IPS DF 4.7 (cell line): ENCODE data around the gene FCMR.

Experiments
- DNase-seq: peaks from one replicate; pipeline ENCODE4 v3.0.0-alpha.2; 2013; ENCODE audit warnings: low spot score; ENCODE audit errors: extremely low read depth

The FCMR gene

GRCh38 chr1:206901944-206902343 lies 19.8 kb downstream of the FCMR start:
- DNase-seq = no peak

GRCh38 chr1:206900149-206900548 lies 21.6 kb downstream of the FCMR start:
- no peak for DNase-seq

GRCh38 chr1:206899717-206900116 lies 22.0 kb downstream of the FCMR start:
- DNase-seq = no peak

- no peak for DNase-seq
Observed at GRCh38 chr1:206898915-206899431, 22.8 kb downstream of the FCMR start.

- DNase-seq = no peak
Observed at GRCh38 chr1:206898089-206898914, 23.4 kb downstream of the FCMR start.

GRCh38 chr1:206897175-206897574 lies 24.6 kb downstream of the FCMR start, which contains the start of gene IL24:
TSS of gene IL24 (plus strand) at chr1:206897443. CDS start at chr1:206897833, 390 bp downstream.
- DNase-seq = no peak

GRCh38 chr1:206896261-206896660 lies 25.5 kb downstream of the FCMR start:
- DNase-seq = no peak

- DNase-seq = no peak
Observed at GRCh38 chr1:206895837-206896242, 25.9 kb downstream of the FCMR start.

GRCh38 chr1:206895325-206895724 lies 26.4 kb downstream of the FCMR start:
- no peak for DNase-seq

GRCh38 chr1:206893380-206893779 lies 28.4 kb downstream of the FCMR start:
- no peak for DNase-seq

- no peak for DNase-seq
Observed at GRCh38 chr1:206892351-206892984, 29.3 kb downstream of the FCMR start.

GRCh38 chr1:206891412-206891811 lies 30.3 kb downstream of the FCMR start:
- DNase-seq = no peak

GRCh38 chr1:206890125-206891060 lies 31.3 kb downstream of the FCMR start:
- no peak for DNase-seq

- no peak for DNase-seq
Observed at GRCh38 chr1:206887701-206888100, 34.0 kb downstream of the FCMR start.

GRCh38 chr1:206886831-206887230 lies 34.9 kb downstream of the FCMR start:
- DNase-seq = no peak

GRCh38 chr1:206885341-206886060 lies 36.2 kb downstream of the FCMR start:
- DNase-seq = no peak

- no peak for DNase-seq
Observed at GRCh38 chr1:206883876-206884275, 37.9 kb downstream of the FCMR start.

GRCh38 chr1:206883160-206883559 lies 38.6 kb downstream of the FCMR start:
- DNase-seq = no peak

GRCh38 chr1:206882555-206882954 lies 39.2 kb downstream of the FCMR start:
- DNase-seq = no peak

GRCh38 chr1:206880314-206880713 lies 41.4 kb downstream of the FCMR start:
- DNase-seq = no peak

- DNase-seq = no peak
Observed at GRCh38 chr1:206878456-206878855, 43.3 kb downstream of the FCMR start.
